ENCODE results near the gene SCYL2.

GRCh38 chr12:100273782-100274181 lies 6.8 kb downstream of the SCYL2 start:
- TF ChIP-seq CTCF (conservative IDR thresholded peaks at IDR 0.05 in 1 of 2, IDR thresholded peaks at IDR 0.05 in 1 of 2; ENCODE audit: low read depth in 1 of 2, low read length in 2 of 2) = no peak
- no peak for TF ChIP-seq EZH2 (IDR thresholded peaks at IDR 0.05; ENCODE audit: low read length, missing control alignments)
